C4-2B (cell line): ENCODE measurements around the gene NSD2.
"Not testable (repeated sequence)": the region's sequence is repeated elsewhere in the genome, so short reads cannot be mapped to it uniquely, and the experiment has no call there.

ENCODE experiments used
- H3K27ac ChIP-seq: fragments of 450-650 bp; 2 replicates; pipeline ENCODE4 v1.5.1; 2017
- ZFX ChIP-seq: fragments of 450-650 bp; IDR thresholded peaks from 2 replicates; pipeline ENCODE4 v1.6.1; 2017
- TF ChIP-seq, protein P1 (sequence below): fragments of 450-650 bp; conservative IDR thresholded peaks from 2 replicates; pipeline ENCODE4 v1.5.1; 2017; ENCODE audit warnings: mild to moderate bottlenecking

Gene NSD2

GRCh38 chr4:1842339-1842895 is 28.8 kb upstream of the NSD2 start:
- no peak overlapping the region for H3K27ac ChIP-seq

GRCh38 chr4:1842993-1843448 is 28.2 kb upstream of the NSD2 start:
- H3K27ac ChIP-seq: no peak overlapping the region
- TF ChIP-seq, protein P1, sequence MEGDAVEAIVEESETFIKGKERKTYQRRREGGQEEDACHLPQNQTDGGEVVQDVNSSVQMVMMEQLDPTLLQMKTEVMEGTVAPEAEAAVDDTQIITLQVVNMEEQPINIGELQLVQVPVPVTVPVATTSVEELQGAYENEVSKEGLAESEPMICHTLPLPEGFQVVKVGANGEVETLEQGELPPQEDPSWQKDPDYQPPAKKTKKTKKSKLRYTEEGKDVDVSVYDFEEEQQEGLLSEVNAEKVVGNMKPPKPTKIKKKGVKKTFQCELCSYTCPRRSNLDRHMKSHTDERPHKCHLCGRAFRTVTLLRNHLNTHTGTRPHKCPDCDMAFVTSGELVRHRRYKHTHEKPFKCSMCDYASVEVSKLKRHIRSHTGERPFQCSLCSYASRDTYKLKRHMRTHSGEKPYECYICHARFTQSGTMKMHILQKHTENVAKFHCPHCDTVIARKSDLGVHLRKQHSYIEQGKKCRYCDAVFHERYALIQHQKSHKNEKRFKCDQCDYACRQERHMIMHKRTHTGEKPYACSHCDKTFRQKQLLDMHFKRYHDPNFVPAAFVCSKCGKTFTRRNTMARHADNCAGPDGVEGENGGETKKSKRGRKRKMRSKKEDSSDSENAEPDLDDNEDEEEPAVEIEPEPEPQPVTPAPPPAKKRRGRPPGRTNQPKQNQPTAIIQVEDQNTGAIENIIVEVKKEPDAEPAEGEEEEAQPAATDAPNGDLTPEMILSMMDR: no peak
- TF ChIP-seq ZFX: no peak

More at GRCh38 chr4:1842339-1842895, 28.8 kb upstream of the NSD2 start:
- no peak for TF ChIP-seq ZFX
- TF ChIP-seq, protein P1: no peak

DNA sequence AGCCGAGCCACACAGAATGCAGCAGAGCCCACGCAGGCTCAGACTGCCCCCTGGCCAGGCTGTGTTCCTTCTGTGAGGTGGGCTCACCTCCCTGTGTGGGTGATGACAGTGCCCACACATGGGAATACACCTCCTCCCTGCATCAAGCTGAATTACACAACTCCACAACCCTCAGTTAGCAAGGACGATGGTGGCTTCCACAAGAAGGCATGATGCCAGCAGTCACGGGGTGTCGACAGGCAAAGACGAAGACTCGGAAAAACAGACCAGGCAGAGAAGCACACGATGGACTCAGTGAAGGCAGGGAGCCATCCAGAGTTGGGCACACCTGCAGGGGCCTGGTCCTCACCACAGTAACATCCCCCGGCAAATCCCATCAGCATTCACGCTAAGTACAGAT is 27.3 kb upstream of the NSD2 start:
- H3K27ac ChIP-seq: no peak overlapping the region
- TF ChIP-seq, protein P1: no peak

GRCh38 chr4:1844618-1845017 is 26.6 kb upstream of the NSD2 start:
- H3K27ac ChIP-seq: not testable (repeated sequence)

DNA sequence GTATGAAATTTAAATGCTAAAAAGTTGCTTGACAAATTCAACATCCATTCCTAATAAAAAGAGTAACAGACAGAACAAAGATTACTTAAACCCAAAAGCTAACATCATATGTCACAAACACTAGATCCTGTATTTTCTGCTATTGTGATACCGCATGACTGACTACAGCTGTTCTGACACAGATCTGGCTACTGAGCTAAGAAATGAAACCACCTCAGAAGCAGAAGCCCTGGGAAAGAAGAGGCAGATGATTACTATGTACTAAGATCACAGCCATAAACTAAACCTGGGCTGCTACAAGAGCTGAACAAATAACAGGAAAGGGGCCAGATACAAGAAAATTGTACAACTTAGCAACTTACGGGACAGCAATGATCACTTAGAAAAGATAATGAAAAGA is 24.6 kb upstream of the NSD2 start:
- no peak for TF ChIP-seq ZFX
- TF ChIP-seq, protein P1: no peak
- no peak overlapping the region for H3K27ac ChIP-seq

DNA sequence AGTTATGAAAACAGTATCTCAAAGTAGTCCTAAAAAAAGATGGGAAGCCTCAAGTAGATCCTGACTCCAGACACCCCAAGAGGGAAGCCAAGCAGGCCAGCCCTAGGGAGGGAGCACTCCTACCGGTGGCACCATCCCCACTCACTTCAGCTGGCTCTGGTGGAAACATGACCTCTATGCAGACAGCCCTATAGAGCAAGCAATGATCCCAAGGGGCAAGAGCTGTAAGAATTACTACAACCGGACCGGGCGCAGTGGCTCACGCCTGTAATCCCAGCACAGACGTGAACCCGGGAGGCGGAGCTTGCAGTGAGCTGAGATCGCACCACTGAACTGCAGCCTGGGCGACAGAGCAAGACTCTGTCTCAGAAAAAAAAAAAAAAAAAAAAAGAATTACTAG is 20.9 kb upstream of the NSD2 start:
- H3K27ac ChIP-seq: no peak overlapping the region
- TF ChIP-seq ZFX: no peak
- TF ChIP-seq, protein P1: no peak

DNA sequence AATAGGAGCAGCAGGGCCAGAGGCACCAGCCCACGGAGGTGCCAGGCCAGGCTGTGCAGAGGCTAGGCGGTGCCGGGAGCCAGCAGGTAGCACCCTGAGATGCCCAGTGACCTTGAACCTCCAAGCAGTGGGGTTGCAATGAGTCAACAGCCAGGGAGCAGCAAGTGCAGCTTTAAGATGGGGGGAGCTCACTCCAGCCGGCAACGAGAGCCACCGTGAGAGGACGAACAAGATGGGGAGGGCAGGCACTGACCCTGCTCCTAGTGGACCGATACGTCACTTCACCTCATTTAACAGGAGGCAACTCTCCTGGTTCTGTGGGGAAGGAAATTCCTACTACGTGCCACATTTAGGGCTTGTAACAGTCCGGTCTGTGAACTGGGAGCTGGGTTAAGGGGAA is 20.0 kb upstream of the NSD2 start:
- peak overlapping the region; percentile 57; the same call in 1 of the 2 replicates for H3K27ac ChIP-seq
- TF ChIP-seq, protein P1: no peak
- no peak for TF ChIP-seq ZFX
